Measurements from ENCODE around the gene CACNB4.

DNA sequence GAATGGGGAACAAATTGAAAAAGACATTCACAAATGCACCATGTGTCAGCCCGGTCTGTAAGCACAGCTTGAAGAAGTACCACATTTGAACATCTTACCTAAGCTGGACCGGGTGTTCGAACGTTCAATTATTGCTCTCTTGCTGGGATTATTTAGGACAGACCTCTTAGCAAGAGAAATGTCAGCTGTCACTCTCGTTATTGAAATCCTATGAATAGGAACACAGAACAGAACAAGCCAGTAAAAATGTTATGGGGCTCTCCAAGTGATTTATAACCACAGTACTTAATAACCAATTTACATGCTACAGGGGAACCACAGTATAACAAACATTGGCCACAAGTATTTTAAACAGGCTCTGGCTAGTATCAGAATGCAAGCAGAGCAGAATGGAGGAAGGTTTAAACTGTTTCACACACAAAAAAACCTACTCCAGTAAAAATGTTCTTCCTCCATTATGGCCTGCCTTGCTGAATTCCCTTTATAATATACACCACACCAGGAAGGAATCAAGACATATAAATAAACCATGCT is 238.2 kb downstream of the CACNB4 start:
- TF ChIP-seq, protein P1, sequence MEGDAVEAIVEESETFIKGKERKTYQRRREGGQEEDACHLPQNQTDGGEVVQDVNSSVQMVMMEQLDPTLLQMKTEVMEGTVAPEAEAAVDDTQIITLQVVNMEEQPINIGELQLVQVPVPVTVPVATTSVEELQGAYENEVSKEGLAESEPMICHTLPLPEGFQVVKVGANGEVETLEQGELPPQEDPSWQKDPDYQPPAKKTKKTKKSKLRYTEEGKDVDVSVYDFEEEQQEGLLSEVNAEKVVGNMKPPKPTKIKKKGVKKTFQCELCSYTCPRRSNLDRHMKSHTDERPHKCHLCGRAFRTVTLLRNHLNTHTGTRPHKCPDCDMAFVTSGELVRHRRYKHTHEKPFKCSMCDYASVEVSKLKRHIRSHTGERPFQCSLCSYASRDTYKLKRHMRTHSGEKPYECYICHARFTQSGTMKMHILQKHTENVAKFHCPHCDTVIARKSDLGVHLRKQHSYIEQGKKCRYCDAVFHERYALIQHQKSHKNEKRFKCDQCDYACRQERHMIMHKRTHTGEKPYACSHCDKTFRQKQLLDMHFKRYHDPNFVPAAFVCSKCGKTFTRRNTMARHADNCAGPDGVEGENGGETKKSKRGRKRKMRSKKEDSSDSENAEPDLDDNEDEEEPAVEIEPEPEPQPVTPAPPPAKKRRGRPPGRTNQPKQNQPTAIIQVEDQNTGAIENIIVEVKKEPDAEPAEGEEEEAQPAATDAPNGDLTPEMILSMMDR (IDR thresholded peaks at IDR 0.05), result no peak
- no peak for TF ChIP-seq POLR2AphosphoS5 (IDR thresholded peaks at IDR 0.05; ENCODE audit: low read depth, low read length)

All from Panc1 (cell line).